ENCODE measurements around the gene FN1. TPM values are rescaled to one million over a fixed set of nuclear protein-coding genes. Genes with fewer than 3 reads are reported as not detected.

The FN1 gene
- total and polyA plus RNA-seq, 2 donors (not counting 1 experiment from before 2014, with no cell fraction given), result 3,629 to 5,906 TPM

GRCh38 chr2:215417400-215417951, 18.4 kb downstream of the FN1 start:
- DNase-seq (ENCODE audit: low read depth in 2 of 2), result no peak
- TF ChIP-seq EZH2 (IDR thresholded peaks at IDR 0.05; ENCODE audit: low read length, missing control alignments) (no peak), CTCF (conservative IDR thresholded peaks at IDR 0.05 in 1 of 2, IDR thresholded peaks at IDR 0.05 in 1 of 2; ENCODE audit: low read depth in 1 of 2, low read length in 2 of 2) (no peak)
- Histone ChIP-seq H3K4me1 (ENCODE audit: control insufficient read depth, extremely low read depth, insufficient read depth, low read length) (peaks cover 20% of the 10 kb centered on the region), H3K4me3 (replicated peaks in 1 of 4; ENCODE audit: control extremely low read depth in 1 of 4, insufficient read depth in 1 of 4, low read depth in 3 of 4, low read length in 4 of 4) (peak overlapping the region in 1 of 4 experiments; percentile 4), H4K20me1 (ENCODE audit: control insufficient read depth, extremely low read depth, insufficient read depth, low read length) (peaks cover 2% of the 10 kb centered on the region), H2AFZ (ENCODE audit: low read length) (no peak overlapping the region), H3K27ac (ENCODE audit: insufficient read depth, low read length) (no peak overlapping the region), H3K9ac (ENCODE audit: insufficient read depth, low read length) (no peak overlapping the region), H3K36me3 (ENCODE audit: control insufficient read depth, insufficient read depth, low read length) (peaks cover 29% of the 10 kb centered on the region), H3K9me3 (ENCODE audit: control insufficient read depth, insufficient read depth, low read depth, low read length) (no peaks in the 10 kb centered on the region), H3K79me2 (ENCODE audit: control insufficient read depth, insufficient read depth, low read length) (peaks cover 35% of the 10 kb centered on the region), H3K4me2 (ENCODE audit: extremely low read depth, insufficient read depth, low read length) (no peak overlapping the region), H3K27me3 (ENCODE audit: control insufficient read depth, insufficient read depth, low read length) (no peaks in the 10 kb centered on the region)

- Histone ChIP-seq H3K36me3 (ENCODE audit: control insufficient read depth, insufficient read depth, low read length) (peaks cover 25% of the 10 kb centered on the region), H2AFZ (ENCODE audit: low read length) (no peak overlapping the region), H3K4me1 (ENCODE audit: control insufficient read depth, extremely low read depth, insufficient read depth, low read length) (peaks cover 20% of the 10 kb centered on the region), H3K27me3 (ENCODE audit: control insufficient read depth, insufficient read depth, low read length) (no peaks in the 10 kb centered on the region), H4K20me1 (ENCODE audit: control insufficient read depth, extremely low read depth, insufficient read depth, low read length) (peaks cover 2% of the 10 kb centered on the region), H3K4me3 (replicated peaks in 1 of 4; ENCODE audit: control extremely low read depth in 1 of 4, insufficient read depth in 1 of 4, low read depth in 3 of 4, low read length in 4 of 4) (peak overlapping the region in 1 of 4 experiments; percentile 9), H3K4me2 (ENCODE audit: extremely low read depth, insufficient read depth, low read length) (peak overlapping the region; percentile 11), H3K79me2 (ENCODE audit: control insufficient read depth, insufficient read depth, low read length) (peaks cover 30% of the 10 kb centered on the region), H3K27ac (ENCODE audit: insufficient read depth, low read length) (no peak overlapping the region), H3K9ac (ENCODE audit: insufficient read depth, low read length) (no peak overlapping the region), H3K9me3 (ENCODE audit: control insufficient read depth, insufficient read depth, low read depth, low read length) (no peaks in the 10 kb centered on the region)
- peak in 1 of 2 donors; percentile 52 for DNase-seq (ENCODE audit: low read depth in 2 of 2)
- no peak for TF ChIP-seq CTCF (conservative IDR thresholded peaks at IDR 0.05 in 1 of 2, IDR thresholded peaks at IDR 0.05 in 1 of 2; ENCODE audit: low read depth in 1 of 2, low read length in 2 of 2)
- TF ChIP-seq EZH2 (IDR thresholded peaks at IDR 0.05; ENCODE audit: low read length, missing control alignments), result no peak
These were observed 19.2 kb downstream of the FN1 start for GRCh38 chr2:215416656-215417055.

GRCh38 chr2:215415820-215416577, 19.9 kb downstream of the FN1 start:
- Histone ChIP-seq H2AFZ (ENCODE audit: low read length) (no peak overlapping the region), H3K36me3 (ENCODE audit: control insufficient read depth, insufficient read depth, low read length) (peaks cover 21% of the 10 kb centered on the region), H3K4me2 (ENCODE audit: extremely low read depth, insufficient read depth, low read length) (peak overlapping the region; percentile 11), H3K9ac (ENCODE audit: insufficient read depth, low read length) (no peak overlapping the region), H4K20me1 (ENCODE audit: control insufficient read depth, extremely low read depth, insufficient read depth, low read length) (peaks cover 2% of the 10 kb centered on the region), H3K27me3 (ENCODE audit: control insufficient read depth, insufficient read depth, low read length) (no peaks in the 10 kb centered on the region), H3K9me3 (ENCODE audit: control insufficient read depth, insufficient read depth, low read depth, low read length) (no peaks in the 10 kb centered on the region), H3K27ac (ENCODE audit: insufficient read depth, low read length) (no peak overlapping the region), H3K79me2 (ENCODE audit: control insufficient read depth, insufficient read depth, low read length) (peaks cover 25% of the 10 kb centered on the region), H3K4me3 (replicated peaks in 1 of 4; ENCODE audit: control extremely low read depth in 1 of 4, insufficient read depth in 1 of 4, low read depth in 3 of 4, low read length in 4 of 4) (peak overlapping the region in 1 of 4 experiments; percentile 5), H3K4me1 (ENCODE audit: control insufficient read depth, extremely low read depth, insufficient read depth, low read length) (peaks cover 20% of the 10 kb centered on the region)
- TF ChIP-seq CTCF (conservative IDR thresholded peaks at IDR 0.05 in 1 of 2, IDR thresholded peaks at IDR 0.05 in 1 of 2; ENCODE audit: low read depth in 1 of 2, low read length in 2 of 2), result no peak
- TF ChIP-seq EZH2 (IDR thresholded peaks at IDR 0.05; ENCODE audit: low read length, missing control alignments), result no peak
- DNase-seq (ENCODE audit: low read depth in 2 of 2), result no peak
